Measurements from ENCODE around the gene NUMA1. TPM values are rescaled to one million over a fixed set of nuclear protein-coding genes. Genes with fewer than 3 reads are reported as not detected.

NUMA1 gene
- total and polyA plus RNA-seq, 2 experiments from 2014 or later, result 33.2 to 104 TPM

DNA sequence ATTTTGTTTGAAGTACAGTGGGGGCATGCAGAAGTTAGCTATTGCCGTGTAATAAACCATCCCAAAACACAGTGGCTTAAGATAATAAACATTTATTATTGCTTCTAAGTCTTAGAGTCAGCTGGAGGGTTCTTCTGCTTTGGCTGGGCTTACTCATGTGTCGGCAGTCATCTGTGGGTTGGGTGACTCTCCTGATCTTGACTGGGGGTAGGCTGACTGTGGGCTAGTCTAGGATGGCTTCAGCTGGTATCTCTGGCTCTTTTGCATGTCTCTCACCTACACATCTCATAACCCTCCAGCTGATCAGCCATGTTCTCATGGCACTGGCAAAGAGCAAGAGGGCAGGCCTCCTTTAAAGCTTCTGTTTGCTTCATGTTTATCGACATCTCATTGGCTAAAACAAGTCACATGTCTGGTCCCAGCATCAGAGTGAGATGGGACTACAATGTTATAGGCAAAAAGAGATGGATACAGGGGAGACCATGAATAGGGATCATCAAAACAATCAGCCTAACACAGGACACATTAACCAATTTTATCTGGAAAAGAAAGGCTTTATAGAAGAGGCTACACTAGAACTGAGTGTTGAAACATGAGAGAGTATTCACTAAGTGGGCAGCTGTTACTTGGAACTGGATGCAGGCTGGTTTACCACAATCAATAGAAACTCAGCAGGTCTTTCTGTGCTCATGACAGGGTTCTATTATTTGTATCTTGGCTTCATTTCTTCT, 5.4 kb upstream of the NUMA1 start:
- DNase-seq (ENCODE audit: low spot score), result peak; percentile 42
- peaks cover 12% of the 10 kb centered on the region for H3K4me1 Mint-ChIP-seq
- TF ChIP-seq REST (IDR thresholded peaks at IDR 0.05; ENCODE audit: unreplicated experiment) (no peak), ZNF331 (CRISPR knock-in tag; IDR thresholded peaks at IDR 0.05; ENCODE audit: low read depth) (no peak), EZH2phosphoT487 (IDR thresholded peaks at IDR 0.05; ENCODE audit: unreplicated experiment) (no peak), NANOG (IDR thresholded peaks at IDR 0.05; ENCODE audit: borderline replicate concordance) (no peak), POLR2AphosphoS5 (IDR thresholded peaks at IDR 0.05; ENCODE audit: low read depth) (no peak), ZNF114 (CRISPR knock-in tag; IDR thresholded peaks at IDR 0.05) (no peak), CREB1 (CRISPR knock-in tag; IDR thresholded peaks at IDR 0.05; ENCODE audit: low read depth) (no peak), STAT1 (IDR thresholded peaks at IDR 0.05; ENCODE audit: unreplicated experiment) (no peak), JUNB (IDR thresholded peaks at IDR 0.05; ENCODE audit: unreplicated experiment) (no peak)
- TF ChIP-seq, protein P1, sequence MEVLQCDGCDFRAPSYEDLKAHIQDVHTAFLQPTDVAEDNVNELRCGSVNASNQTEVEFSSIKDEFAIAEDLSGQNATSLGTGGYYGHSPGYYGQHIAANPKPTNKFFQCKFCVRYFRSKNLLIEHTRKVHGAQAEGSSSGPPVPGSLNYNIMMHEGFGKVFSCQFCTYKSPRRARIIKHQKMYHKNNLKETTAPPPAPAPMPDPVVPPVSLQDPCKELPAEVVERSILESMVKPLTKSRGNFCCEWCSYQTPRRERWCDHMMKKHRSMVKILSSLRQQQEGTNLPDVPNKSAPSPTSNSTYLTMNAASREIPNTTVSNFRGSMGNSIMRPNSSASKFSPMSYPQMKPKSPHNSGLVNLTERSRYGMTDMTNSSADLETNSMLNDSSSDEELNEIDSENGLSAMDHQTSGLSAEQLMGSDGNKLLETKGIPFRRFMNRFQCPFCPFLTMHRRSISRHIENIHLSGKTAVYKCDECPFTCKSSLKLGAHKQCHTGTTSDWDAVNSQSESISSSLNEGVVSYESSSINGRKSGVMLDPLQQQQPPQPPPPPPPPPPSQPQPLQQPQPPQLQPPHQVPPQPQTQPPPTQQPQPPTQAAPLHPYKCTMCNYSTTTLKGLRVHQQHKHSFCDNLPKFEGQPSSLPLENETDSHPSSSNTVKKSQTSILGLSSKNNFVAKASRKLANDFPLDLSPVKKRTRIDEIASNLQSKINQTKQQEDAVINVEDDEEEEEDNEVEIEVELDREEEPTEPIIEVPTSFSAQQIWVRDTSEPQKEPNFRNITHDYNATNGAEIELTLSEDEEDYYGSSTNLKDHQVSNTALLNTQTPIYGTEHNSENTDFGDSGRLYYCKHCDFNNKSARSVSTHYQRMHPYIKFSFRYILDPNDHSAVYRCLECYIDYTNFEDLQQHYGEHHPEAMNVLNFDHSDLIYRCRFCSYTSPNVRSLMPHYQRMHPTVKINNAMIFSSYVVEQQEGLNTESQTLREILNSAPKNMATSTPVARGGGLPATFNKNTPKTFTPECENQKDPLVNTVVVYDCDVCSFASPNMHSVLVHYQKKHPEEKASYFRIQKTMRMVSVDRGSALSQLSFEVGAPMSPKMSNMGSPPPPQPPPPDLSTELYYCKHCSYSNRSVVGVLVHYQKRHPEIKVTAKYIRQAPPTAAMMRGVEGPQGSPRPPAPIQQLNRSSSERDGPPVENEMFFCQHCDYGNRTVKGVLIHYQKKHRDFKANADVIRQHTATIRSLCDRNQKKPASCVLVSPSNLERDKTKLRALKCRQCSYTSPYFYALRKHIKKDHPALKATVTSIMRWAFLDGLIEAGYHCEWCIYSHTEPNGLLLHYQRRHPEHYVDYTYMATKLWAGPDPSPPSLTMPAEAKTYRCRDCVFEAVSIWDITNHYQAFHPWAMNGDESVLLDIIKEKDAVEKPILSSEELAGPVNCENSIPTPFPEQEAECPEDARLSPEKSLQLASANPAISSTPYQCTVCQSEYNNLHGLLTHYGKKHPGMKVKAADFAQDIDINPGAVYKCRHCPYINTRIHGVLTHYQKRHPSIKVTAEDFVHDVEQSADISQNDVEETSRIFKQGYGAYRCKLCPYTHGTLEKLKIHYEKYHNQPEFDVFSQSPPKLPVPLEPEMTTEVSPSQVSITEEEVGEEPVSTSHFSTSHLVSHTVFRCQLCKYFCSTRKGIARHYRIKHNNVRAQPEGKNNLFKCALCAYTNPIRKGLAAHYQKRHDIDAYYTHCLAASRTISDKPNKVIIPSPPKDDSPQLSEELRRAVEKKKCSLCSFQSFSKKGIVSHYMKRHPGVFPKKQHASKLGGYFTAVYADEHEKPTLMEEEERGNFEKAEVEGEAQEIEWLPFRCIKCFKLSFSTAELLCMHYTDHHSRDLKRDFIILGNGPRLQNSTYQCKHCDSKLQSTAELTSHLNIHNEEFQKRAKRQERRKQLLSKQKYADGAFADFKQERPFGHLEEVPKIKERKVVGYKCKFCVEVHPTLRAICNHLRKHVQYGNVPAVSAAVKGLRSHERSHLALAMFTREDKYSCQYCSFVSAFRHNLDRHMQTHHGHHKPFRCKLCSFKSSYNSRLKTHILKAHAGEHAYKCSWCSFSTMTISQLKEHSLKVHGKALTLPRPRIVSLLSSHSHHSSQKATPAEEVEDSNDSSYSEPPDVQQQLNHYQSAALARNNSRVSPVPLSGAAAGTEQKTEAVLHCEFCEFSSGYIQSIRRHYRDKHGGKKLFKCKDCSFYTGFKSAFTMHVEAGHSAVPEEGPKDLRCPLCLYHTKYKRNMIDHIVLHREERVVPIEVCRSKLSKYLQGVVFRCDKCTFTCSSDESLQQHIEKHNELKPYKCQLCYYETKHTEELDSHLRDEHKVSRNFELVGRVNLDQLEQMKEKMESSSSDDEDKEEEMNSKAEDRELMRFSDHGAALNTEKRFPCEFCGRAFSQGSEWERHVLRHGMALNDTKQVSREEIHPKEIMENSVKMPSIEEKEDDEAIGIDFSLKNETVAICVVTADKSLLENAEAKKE (CRISPR knock-in tag; IDR thresholded peaks at IDR 0.05), result no peak
- TF ChIP-seq, protein P2, sequence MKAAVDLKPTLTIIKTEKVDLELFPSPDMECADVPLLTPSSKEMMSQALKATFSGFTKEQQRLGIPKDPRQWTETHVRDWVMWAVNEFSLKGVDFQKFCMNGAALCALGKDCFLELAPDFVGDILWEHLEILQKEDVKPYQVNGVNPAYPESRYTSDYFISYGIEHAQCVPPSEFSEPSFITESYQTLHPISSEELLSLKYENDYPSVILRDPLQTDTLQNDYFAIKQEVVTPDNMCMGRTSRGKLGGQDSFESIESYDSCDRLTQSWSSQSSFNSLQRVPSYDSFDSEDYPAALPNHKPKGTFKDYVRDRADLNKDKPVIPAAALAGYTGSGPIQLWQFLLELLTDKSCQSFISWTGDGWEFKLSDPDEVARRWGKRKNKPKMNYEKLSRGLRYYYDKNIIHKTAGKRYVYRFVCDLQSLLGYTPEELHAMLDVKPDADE (IDR thresholded peaks at IDR 0.05), result no peak
- TF ChIP-seq, protein P3, sequence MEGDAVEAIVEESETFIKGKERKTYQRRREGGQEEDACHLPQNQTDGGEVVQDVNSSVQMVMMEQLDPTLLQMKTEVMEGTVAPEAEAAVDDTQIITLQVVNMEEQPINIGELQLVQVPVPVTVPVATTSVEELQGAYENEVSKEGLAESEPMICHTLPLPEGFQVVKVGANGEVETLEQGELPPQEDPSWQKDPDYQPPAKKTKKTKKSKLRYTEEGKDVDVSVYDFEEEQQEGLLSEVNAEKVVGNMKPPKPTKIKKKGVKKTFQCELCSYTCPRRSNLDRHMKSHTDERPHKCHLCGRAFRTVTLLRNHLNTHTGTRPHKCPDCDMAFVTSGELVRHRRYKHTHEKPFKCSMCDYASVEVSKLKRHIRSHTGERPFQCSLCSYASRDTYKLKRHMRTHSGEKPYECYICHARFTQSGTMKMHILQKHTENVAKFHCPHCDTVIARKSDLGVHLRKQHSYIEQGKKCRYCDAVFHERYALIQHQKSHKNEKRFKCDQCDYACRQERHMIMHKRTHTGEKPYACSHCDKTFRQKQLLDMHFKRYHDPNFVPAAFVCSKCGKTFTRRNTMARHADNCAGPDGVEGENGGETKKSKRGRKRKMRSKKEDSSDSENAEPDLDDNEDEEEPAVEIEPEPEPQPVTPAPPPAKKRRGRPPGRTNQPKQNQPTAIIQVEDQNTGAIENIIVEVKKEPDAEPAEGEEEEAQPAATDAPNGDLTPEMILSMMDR (conservative IDR thresholded peaks at IDR 0.05; ENCODE audit: low read depth in 2 of 2), result no peak
- Histone ChIP-seq H3K4me1 (ENCODE audit: insufficient read depth) (no peaks in the 10 kb centered on the region), H3K36me3 (ENCODE audit: insufficient read depth) (no peaks in the 10 kb centered on the region), H3K4me2 (no peak overlapping the region), H3K9me2 (ENCODE audit: insufficient read depth) (no peaks in the 10 kb centered on the region), H3K27ac (ENCODE audit: low read depth) (no peak overlapping the region), H3K79me2 (replicated peaks; ENCODE audit: insufficient read depth) (no peaks in the 10 kb centered on the region), H3F3A (replicated peaks; ENCODE audit: low read depth) (no peaks in the 10 kb centered on the region), H4K20me1 (replicated peaks; ENCODE audit: insufficient read depth) (no peaks in the 10 kb centered on the region; the same call in 1 of the 2 replicates), H3K4me3 (no peak overlapping the region), H2AFZ (no peak overlapping the region), H3K27me3 (ENCODE audit: insufficient read depth) (no peaks in the 10 kb centered on the region)
- H3K27ac Mint-ChIP-seq, result peak overlapping the region; percentile 61; the same call in 1 of the 2 replicates
- peak; percentile 45 for ATAC-seq
- no peak overlapping the region for H3K4me3 Mint-ChIP-seq
- H3K36me3 Mint-ChIP-seq (ENCODE audit: low read depth), result no peaks in the 10 kb centered on the region
- H3K9me3 Mint-ChIP-seq, result no peaks in the 10 kb centered on the region; the same call in 2 of the 3 replicates
- H3K27me3 Mint-ChIP-seq (ENCODE audit: insufficient read depth, low read depth, poor library complexity), result peaks cover 3% of the 10 kb centered on the region
